GM12875 (cell line): ENCODE results near the gene DBET.
"Not testable (repeated sequence)": the region's sequence is repeated elsewhere in the genome, so short reads cannot be mapped to it uniquely, and the experiment has no call there.

Experiments
- H3K4me3 ChIP-seq: one replicate; pipeline ENCODE4 v1.5.1; 2011; ENCODE audit warnings: low read depth, low read length, control low read depth

Gene DBET

GRCh38 chr4:190095335-190095734, 31.0 kb downstream of the DBET start:
- not testable (repeated sequence) for H3K4me3 ChIP-seq

DNA sequence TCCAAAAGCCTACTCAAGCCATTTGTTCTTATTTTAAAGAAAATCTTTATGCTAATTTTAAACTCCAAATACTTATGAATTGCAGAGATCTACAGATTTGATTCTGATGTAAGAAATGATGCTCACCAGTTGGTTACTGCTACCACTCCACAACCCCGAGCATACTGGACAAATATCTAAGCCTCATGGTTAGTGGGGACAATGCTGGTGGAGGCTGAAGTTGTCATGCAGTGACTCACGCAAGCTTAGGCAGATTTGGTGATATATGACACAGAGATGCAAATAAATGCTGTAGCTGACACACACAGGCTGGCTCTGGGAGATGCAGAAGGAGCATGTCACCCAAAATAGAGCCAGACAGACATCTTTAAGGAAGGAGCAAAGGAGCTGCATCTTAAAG, 35.3 kb downstream of the DBET start:
- not testable (repeated sequence) for H3K4me3 ChIP-seq

DNA sequence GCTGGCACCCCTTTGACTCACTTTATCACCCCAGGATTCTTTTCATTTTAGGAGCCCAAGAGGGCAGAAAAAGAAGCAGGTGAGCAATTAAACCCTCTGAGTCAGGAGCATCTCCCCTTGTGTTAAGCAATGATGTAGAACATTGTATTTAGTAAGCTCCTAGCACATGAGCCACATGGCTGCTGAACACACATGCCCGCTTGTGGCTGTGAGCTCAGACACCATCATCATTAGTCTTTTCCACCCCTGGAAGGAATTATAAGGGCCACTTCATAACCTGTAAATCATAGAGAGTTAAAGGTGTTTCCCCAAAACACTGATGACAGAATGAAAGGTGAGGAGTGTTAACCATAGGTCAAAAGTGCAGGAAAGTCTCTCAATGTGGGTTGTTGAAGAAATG, 37.2 kb downstream of the DBET start:
- H3K4me3 ChIP-seq, result not testable (repeated sequence)

DNA sequence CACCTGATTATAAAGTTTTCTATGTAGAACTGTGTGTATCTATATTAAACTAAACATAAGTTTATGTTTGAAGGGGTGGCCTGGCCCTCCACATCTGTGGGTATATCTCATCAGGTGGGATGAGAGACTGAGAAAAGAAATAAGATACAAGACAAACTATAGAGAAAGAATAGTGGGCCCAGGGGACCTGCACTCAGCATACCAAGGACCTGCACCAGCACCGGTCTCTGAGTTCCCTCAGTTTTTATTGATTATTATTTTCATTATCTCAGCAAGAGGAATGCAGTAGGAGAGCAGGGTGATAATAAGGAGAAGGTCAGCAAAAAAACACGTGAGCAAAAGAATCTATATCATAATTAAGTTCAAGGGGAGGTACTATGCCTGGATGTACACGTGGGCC, 41.9 kb downstream of the DBET start:
- H3K4me3 ChIP-seq, result not testable (repeated sequence)

- not testable (repeated sequence) for H3K4me3 ChIP-seq
Measured at GRCh38 chr4:190106611-190107480, 42.5 kb downstream of the DBET start.

GRCh38 chr4:190107766-190108485, 43.6 kb downstream of the DBET start:
- H3K4me3 ChIP-seq, result not testable (repeated sequence)

DNA sequence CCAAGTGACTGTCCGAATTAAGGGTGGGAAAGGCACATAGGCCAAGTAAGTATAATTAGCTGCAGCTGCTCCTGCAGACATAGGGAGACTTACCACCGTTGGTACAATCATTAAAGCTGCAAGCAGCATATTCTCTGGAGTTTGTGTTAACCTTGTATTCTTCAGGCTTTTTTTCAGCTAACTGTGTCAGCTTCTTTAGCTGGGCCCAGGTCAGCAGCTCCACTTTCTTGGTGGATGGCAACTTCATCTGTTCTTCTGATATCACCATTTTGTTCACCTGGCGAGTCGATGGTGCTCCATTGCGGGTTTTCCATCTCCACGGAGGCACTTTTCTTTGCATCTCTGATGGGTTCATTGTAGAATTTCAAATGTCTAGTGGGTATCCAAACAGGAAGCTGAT, 44.5 kb downstream of the DBET start:
- not testable (repeated sequence) for H3K4me3 ChIP-seq

GRCh38 chr4:190109390-190110011, 45.2 kb downstream of the DBET start:
- H3K4me3 ChIP-seq, result not testable (repeated sequence)

- not testable (repeated sequence) for H3K4me3 ChIP-seq
Measured at GRCh38 chr4:190110033-190110432, 45.7 kb downstream of the DBET start.

DNA sequence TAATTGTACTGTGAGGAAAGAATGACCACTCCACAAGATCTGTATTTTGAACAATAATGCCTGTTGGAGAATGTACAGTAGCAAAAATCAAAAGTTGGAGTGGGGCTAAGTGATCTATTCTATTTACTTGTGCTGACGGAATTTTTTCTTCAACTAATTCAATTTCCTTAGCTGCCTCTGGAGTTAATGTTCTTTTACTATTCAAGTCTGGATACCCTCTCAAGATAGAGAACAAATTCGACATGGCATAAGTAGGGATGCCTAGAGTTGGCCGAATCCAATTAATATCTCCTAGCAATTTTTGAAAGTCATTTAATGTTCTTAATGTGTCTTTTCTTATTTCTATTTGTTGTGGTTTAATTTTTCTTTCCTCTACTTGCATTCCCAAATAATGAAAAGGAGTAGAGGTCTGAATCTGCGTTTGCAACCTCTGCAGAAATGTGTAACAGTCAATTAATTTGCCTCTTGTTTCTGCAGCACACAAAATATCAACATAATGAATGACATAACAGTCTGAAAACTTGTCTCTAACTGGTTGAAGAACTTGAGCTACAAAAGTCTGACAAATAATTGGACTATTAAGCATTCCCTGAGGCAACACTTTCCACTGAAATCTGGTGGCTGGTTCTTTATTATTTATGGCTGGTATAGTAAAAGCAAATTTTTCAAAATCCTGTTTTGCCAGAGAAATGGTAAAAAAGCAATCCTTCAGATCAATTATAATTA, 46.4 kb downstream of the DBET start:
- H3K4me3 ChIP-seq, result not testable (repeated sequence)

GRCh38 chr4:190112879-190113278, 48.6 kb downstream of the DBET start:
- not testable (repeated sequence) for H3K4me3 ChIP-seq

- not testable (repeated sequence) for H3K4me3 ChIP-seq
Measured at GRCh38 chr4:190114991-190115390, 50.7 kb downstream of the DBET start.
